H1 (cell line): ENCODE measurements around the gene FAM53A. TPM values are rescaled to one million over a fixed set of nuclear protein-coding genes. Genes with fewer than 3 reads are reported as not detected.

Experiments
- CTCF ChIA-PET: fragments of 300-600 bp; sonication (Branson Sonifier 250); formaldehyde crosslinking; loops from one replicate; lab custom pipeline; 2021; ENCODE audit not compliant: partially characterized antibody; lab: Charles Lee
- POLR2A ChIA-PET: fragments of 300-600 bp; sonication (Branson Sonifier 250); formaldehyde crosslinking; loops from one replicate; lab custom pipeline; 2021; ENCODE audit warnings: inconsistent platforms; ENCODE audit not compliant: partially characterized antibody; lab: Charles Lee
- DNase-seq, 2 experiments: peaks; one replicate each; pipeline versions ENCODE4 v3.0.0 to v3.0.0-alpha.2; 2010 to 2022; ENCODE audit warnings: low spot score in 2 of 2, low read depth in 1 of 2, mixed read lengths in 1 of 2
- FAIRE-seq: peaks from 2 replicates; lab custom pipeline; 2011; peaks lifted over from hg19 to GRCh38; lab: Jason Lieb, UNC
- H2AFZ ChIP-seq: 2 replicates; pipeline ENCODE4 v1.8.1; 2012; ENCODE audit warnings: low read length, inconsistent platforms
- H2AK5ac ChIP-seq: 2 replicates; pipeline ENCODE4 v1.6.1; 2013; ENCODE audit warnings: low read depth, low read length
- H2BK120ac ChIP-seq: replicated peaks from 2 replicates; pipeline ENCODE3; 2013; ENCODE audit warnings: low read depth, low read length, inconsistent platforms
- H2BK12ac ChIP-seq: 2 replicates; pipeline ENCODE4 v1.6.1; 2013; ENCODE audit warnings: low read depth, low read length
- H2BK15ac ChIP-seq: 2 replicates; pipeline ENCODE4 v1.6.1; 2013; ENCODE audit warnings: low read length
- H2BK20ac ChIP-seq: 2 replicates; pipeline ENCODE4 v1.6.1; 2013; ENCODE audit warnings: low read length
- H2BK5ac ChIP-seq: 2 replicates; pipeline ENCODE4 v1.6.1; 2013; ENCODE audit warnings: low read depth, low read length
- H3K14ac ChIP-seq: 2 replicates; pipeline ENCODE4 v1.6.1; 2013; ENCODE audit warnings: inconsistent platforms; ENCODE audit not compliant: insufficient read length
- H3K18ac ChIP-seq: 2 replicates; pipeline ENCODE4 v1.6.1; 2013; ENCODE audit warnings: low read length; ENCODE audit errors: extremely low read depth
- H3K23ac ChIP-seq: 2 replicates; pipeline ENCODE4 v1.6.1; 2013; ENCODE audit warnings: inconsistent platforms; ENCODE audit not compliant: insufficient read length
- H3K23me2 ChIP-seq: 2 replicates; pipeline ENCODE4 v1.6.1; 2013; ENCODE audit warnings: low read depth, low read length
- H3K27ac ChIP-seq: 2 replicates; pipeline ENCODE4 v1.6.1; 2011; ENCODE audit warnings: low read depth, low read length, inconsistent platforms
- H3K27me3 ChIP-seq, 4 experiments: replicated peaks in 1 of 4; 1 replicate in 1 of 4; 2 replicates in 3 of 4; pipeline versions ENCODE4 v1.6.1 to v1.8.1; 2011 to 2013; ENCODE audit warnings: low read length in 3 of 4, mild to moderate bottlenecking in 3 of 4, inconsistent platforms in 2 of 4, mixed read lengths in 2 of 4, moderate library complexity in 1 of 4; ENCODE audit not compliant: control insufficient read depth in 3 of 4, insufficient read depth in 3 of 4; ENCODE audit errors: extremely low read depth in 1 of 4
- H3K36me3 ChIP-seq, 4 experiments: 2 replicates each; pipeline versions ENCODE4 v1.6.1 to v1.8.1; 2011 to 2013; ENCODE audit warnings: mild to moderate bottlenecking in 4 of 4, low read length in 3 of 4, moderate library complexity in 2 of 4, control low read depth in 1 of 4, inconsistent platforms in 1 of 4; ENCODE audit not compliant: insufficient read depth in 4 of 4, control insufficient read depth in 2 of 4
- H3K4ac ChIP-seq: replicated peaks from 2 replicates; pipeline ENCODE3; 2013; ENCODE audit warnings: low read length, low read depth, mixed read lengths, inconsistent platforms; ENCODE audit not compliant: insufficient read length
- H3K4me1 ChIP-seq, 4 experiments: replicated peaks in 1 of 4; 1 replicate in 1 of 4; 2 replicates in 3 of 4; pipeline versions ENCODE4 v1.6.1 to v1.8.1; 2011 to 2013; ENCODE audit warnings: low read length in 3 of 4, inconsistent platforms in 2 of 4, mixed read lengths in 1 of 4; ENCODE audit not compliant: insufficient read depth in 4 of 4, control insufficient read depth in 3 of 4
- H3K4me2 ChIP-seq, 2 experiments: 2 replicates each; pipeline versions ENCODE4 v1.6.1 to v1.8.1; 2011 to 2013; ENCODE audit warnings: low read depth in 2 of 2, low read length in 2 of 2, control low read depth in 1 of 2, inconsistent platforms in 1 of 2, mild to moderate bottlenecking in 1 of 2; ENCODE audit not compliant: insufficient read depth in 1 of 2
- H3K4me3 ChIP-seq, 4 experiments: fragments of 200-600, 300-600 bp in 1 of 4; sonication (generic), shearing (Covaris generic), sonication (Bioruptor Twin) in 1 of 4; 2 replicates each; pipeline versions ENCODE4 v1.5.1 to v1.8.1; 2011 to 2016; ENCODE audit warnings: low read length in 4 of 4, low read depth in 3 of 4, control low read depth in 2 of 4, inconsistent platforms in 2 of 4, mild to moderate bottlenecking in 2 of 4, mixed read lengths in 1 of 4, moderate library complexity in 1 of 4; ENCODE audit not compliant: insufficient read depth in 2 of 4; ENCODE audit errors: extremely low read depth in 1 of 4
- H3K56ac ChIP-seq: replicated peaks from 2 replicates; pipeline ENCODE3; 2013; ENCODE audit warnings: low read depth, mild to moderate bottlenecking, mixed read lengths, low read length, inconsistent platforms; ENCODE audit not compliant: insufficient read length
- H3K79me1 ChIP-seq: 2 replicates; pipeline ENCODE4 v1.6.1; 2013; ENCODE audit warnings: low read depth, low read length, control low read depth
- H3K79me2 ChIP-seq, 2 experiments: 2 replicates each; pipeline versions ENCODE4 v1.6.1 to v1.8.1; 2012 to 2013; ENCODE audit warnings: low read length in 2 of 2, mild to moderate bottlenecking in 2 of 2, inconsistent platforms in 1 of 2; ENCODE audit not compliant: insufficient read depth in 2 of 2, control insufficient read depth in 1 of 2
- H3K9ac ChIP-seq, 4 experiments: replicated peaks in 1 of 4; 1 replicate in 1 of 4; 2 replicates in 3 of 4; pipeline versions ENCODE4 v1.6.1 to v1.8.1; 2011 to 2013; ENCODE audit warnings: low read depth in 3 of 4, low read length in 3 of 4, control low read depth in 2 of 4, mild to moderate bottlenecking in 2 of 4, moderate library complexity in 2 of 4, inconsistent platforms in 1 of 4; ENCODE audit errors: extremely low read depth in 1 of 4
- H3K9me3 ChIP-seq, 2 experiments: 2 replicates each; pipeline versions ENCODE4 v1.6.1 to v1.8.1; 2012 to 2013; ENCODE audit warnings: mild to moderate bottlenecking in 2 of 2, moderate library complexity in 2 of 2, control low read depth in 1 of 2, inconsistent platforms in 1 of 2, low read depth in 1 of 2, low read length in 1 of 2, mixed read lengths in 1 of 2; ENCODE audit not compliant: insufficient read depth in 2 of 2
- H4K20me1 ChIP-seq, 2 experiments: replicated peaks in 1 of 2; 2 replicates each; pipeline versions ENCODE3 to v1.8.1; 2011 to 2013; ENCODE audit warnings: inconsistent platforms in 2 of 2, low read length in 2 of 2, mild to moderate bottlenecking in 1 of 2; ENCODE audit not compliant: insufficient read depth in 2 of 2, control insufficient read depth in 1 of 2
- H4K5ac ChIP-seq: 2 replicates; pipeline ENCODE4 v1.6.1; 2013; ENCODE audit warnings: low read length, low read depth, mixed read lengths, inconsistent platforms; ENCODE audit not compliant: insufficient read length
- H4K8ac ChIP-seq: 2 replicates; pipeline ENCODE4 v1.8.0; 2013; ENCODE audit warnings: mild to moderate bottlenecking, moderate library complexity, low read length, inconsistent platforms; ENCODE audit not compliant: insufficient read depth; ENCODE audit errors: extremely low read depth
- H4K91ac ChIP-seq: replicated peaks from 2 replicates; pipeline ENCODE3; 2013; ENCODE audit warnings: low read length, mixed read lengths, inconsistent platforms; ENCODE audit not compliant: insufficient read length
- ATF3 ChIP-seq: IDR thresholded peaks from 2 replicates; pipeline ENCODE4 v1.6.1; 2011; ENCODE audit warnings: low read depth, mild to moderate bottlenecking, low read length; ENCODE audit not compliant: insufficient read depth
- CTBP2 ChIP-seq: IDR thresholded peaks from 2 replicates; pipeline ENCODE4 v1.7.0; 2011; ENCODE audit warnings: borderline replicate concordance, mild to moderate bottlenecking, moderate library complexity, mixed read lengths, low read length; ENCODE audit not compliant: insufficient read depth, insufficient read length
- HDAC2 ChIP-seq, 2 experiments: fragments of 300-600 bp in 1 of 2; sonication (generic) in 1 of 2; IDR thresholded peaks; 2 replicates each; pipeline ENCODE4 v1.6.1; 2011 to 2012; ENCODE audit warnings: low read depth in 2 of 2, low read length in 2 of 2, mild to moderate bottlenecking in 2 of 2, moderate library complexity in 2 of 2, borderline replicate concordance in 1 of 2, inconsistent platforms in 1 of 2
- KDM1A ChIP-seq: fragments of 200-600, 300-600 bp; sonication (generic); IDR thresholded peaks from 2 replicates; pipeline ENCODE4 v1.7.1; 2016; ENCODE audit warnings: mild to moderate bottlenecking, low read length, borderline replicate concordance
- KDM4A ChIP-seq: IDR thresholded peaks from one replicate; pipeline ENCODE4 v1.7.1; 2012; ENCODE audit warnings: low read depth, mild to moderate bottlenecking, moderate library complexity, low read length, inconsistent platforms; ENCODE audit not compliant: severe bottlenecking
- SIN3A ChIP-seq, 2 experiments: IDR thresholded peaks in 1 of 2; conservative IDR thresholded peaks in 1 of 2; 2 replicates each; pipeline ENCODE4 v1.6.1; 2011 to 2012; ENCODE audit warnings: low read length in 2 of 2, improper control_type of control experiment in 1 of 2, low read depth in 1 of 2, mild to moderate bottlenecking in 1 of 2
- SP1 ChIP-seq: IDR thresholded peaks from 2 replicates; pipeline ENCODE4 v1.6.1; 2011; ENCODE audit warnings: low read depth, low read length
- SRF ChIP-seq: IDR thresholded peaks from 2 replicates; pipeline ENCODE4 v1.6.1; 2011; ENCODE audit warnings: mild to moderate bottlenecking, low read depth, low read length, moderate library complexity
- SUZ12 ChIP-seq: fragments of 200-600 bp; sonication (generic); IDR thresholded peaks from 2 replicates; pipeline ENCODE4 v1.6.1; 2012; ENCODE audit warnings: mild to moderate bottlenecking, inconsistent platforms, low read length, moderate library complexity, mixed read lengths
- TAF1 ChIP-seq: IDR thresholded peaks from 2 replicates; pipeline ENCODE4 v1.6.1; 2011; ENCODE audit warnings: mild to moderate bottlenecking, low read depth, low read length
- TCF12 ChIP-seq: IDR thresholded peaks from 2 replicates; pipeline ENCODE4 v1.6.1; 2011; ENCODE audit warnings: low read depth, mild to moderate bottlenecking, low read length
- TEAD4 ChIP-seq: IDR thresholded peaks from 2 replicates; pipeline ENCODE4 v1.6.1; 2012; ENCODE audit warnings: low read depth, low read length, inconsistent platforms, mixed read lengths
- YY1 ChIP-seq: IDR thresholded peaks from 2 replicates; pipeline ENCODE4 v1.6.1; 2011; ENCODE audit warnings: low read depth, mild to moderate bottlenecking, low read length
- WGBS, 2 experiments: shearing (Covaris generic) in 1 of 2; methylation state at CpG; one replicate each; pipeline versions ENCODE4 v1.1.6 to v1.1.7; 2013 to 2015; ENCODE audit warnings: low lambda C conversion rate in 2 of 2, mixed read lengths in 2 of 2, inconsistent platforms in 1 of 2, low coverage in 1 of 2, missing lambda C conversion rate in 1 of 2; ENCODE audit not compliant: insufficient replicate concordance in 2 of 2, insufficient coverage in 1 of 2, insufficient read length in 1 of 2; ENCODE audit errors: extremely low coverage in 1 of 2, missing lambda C conversion rate in 1 of 2; 5-methylcytosine and 5-hydroxymethylcytosine counted together
- polyA plus RNA-seq, 7 experiments: library from polyadenylated mRNA; depleted of rRNA in 3 of 7; stranded (reverse) in 5 of 7; unstranded in 2 of 7; fragments of >200 nt in 5 of 7; fragments of 200-250 nt in 2 of 7; gene quantifications; 1 replicate in 5 of 7; 2 replicates in 1 of 7; 4 replicates in 1 of 7; pipeline versions ENCODE4 v1.2.1 to v1.2.3, GENCODE V29; 2011 to 2013; ENCODE audit warnings: missing spikeins in 2 of 7, mixed read lengths in 2 of 7
- total RNA-seq: library from RNA; stranded (reverse); fragmentation: NEBNext Ultra II Directional; extraction: Animal tissue kit (Norgen Biotek cat#: 25700); gene quantifications from 2 replicates; pipeline ENCODE4 v1.2.1, GENCODE V29; 2021

The FAM53A gene
- total and polyA plus RNA-seq, 2 of the 8 experiments (the other 6 are each of a cell fraction or from before 2014, with no cell fraction given), result 1.9 to 2.0 TPM

- Histone ChIP-seq H2AK5ac (0 out of 2 replicates have a peak overlapping the region, but pooled peaks have one; percentile 8), H3K79me2 (no peaks in the 10 kb centered on the region), H3K23me2 (no peaks in the 10 kb centered on the region), H4K91ac (no peak overlapping the region), H3K4ac (no peak overlapping the region), H3K14ac (no peak overlapping the region), H3K4me2 (no peak overlapping the region), H3K4me3 (no peak overlapping the region), H3K56ac (peak overlapping the region; percentile 6), H4K20me1 (peaks cover 0 to 5% of the 10 kb centered on the region in 2 experiments), H2BK12ac (no peak overlapping the region), H3K27ac (no peak overlapping the region), H3K27me3 (no peaks in the 10 kb centered on the region), H3K9me3 (peaks cover 0 to 14% of the 10 kb centered on the region in 2 experiments; a peak in 1 of 4 replicates), H2BK5ac (no peak overlapping the region), H3K23ac (no peak overlapping the region), H4K8ac (no peak overlapping the region), H4K5ac (no peak overlapping the region), H2BK15ac (no peak overlapping the region), H2BK20ac (no peak overlapping the region), H3K9ac (no peak overlapping the region), H2BK120ac (no peak overlapping the region), H2AFZ (no peak overlapping the region), H3K79me1 (no peaks in the 10 kb centered on the region), H3K4me1 (no peaks in the 10 kb centered on the region), H3K18ac (no peak overlapping the region), H3K36me3 (no peaks in the 10 kb centered on the region)
- ChIA-PET POLR2A (no interaction called here), CTCF (interaction anchor here (0.5 to 1.5 kb wide), 5 partner anchors 14 to 100 kb away, joined by 3 to 4 read pairs (median 3); no protein-coding TSS in a partner anchor)
- DNase-seq (no peak), FAIRE-seq (no peak)
- 88% methylated on average over 9 of the region's 9 CpGs; no CpG with 5 or more reads in 1 of the 2 experiments for WGBS, 2 experiments
- no peak for TF ChIP-seq TCF12
- TF ChIP-seq TAF1, result no peak
- TF ChIP-seq CTBP2, result no peak
- TF ChIP-seq HDAC2 (IDR thresholded peaks at IDR 0.05; ENCODE audit: borderline replicate concordance in 1 of 2, low read depth in 2 of 2, low read length in 2 of 2), result no peak
- no peak for TF ChIP-seq SIN3A (conservative IDR thresholded peaks at IDR 0.05 in 1 of 2, IDR thresholded peaks at IDR 0.05 in 1 of 2; ENCODE audit: low read depth in 1 of 2, low read length in 2 of 2)
- no peak for TF ChIP-seq KDM4A
- TF ChIP-seq TEAD4, result no peak
- no peak for TF ChIP-seq SP1
- TF ChIP-seq SUZ12, result no peak
- TF ChIP-seq ATF3, result no peak
- no peak for TF ChIP-seq YY1
- TF ChIP-seq KDM1A, result no peak
- no peak for TF ChIP-seq SRF
Measured at GRCh38 chr4:1631136-1631535, 53.0 kb downstream of the FAM53A start.
